ENCODE data around the gene WDR13. TPM values are rescaled to one million over a fixed set of nuclear protein-coding genes. Genes with fewer than 3 reads are reported as not detected.

Gene WDR13
- total RNA-seq, 1 experiment from 2014 or later = 28.0 TPM

DNA sequence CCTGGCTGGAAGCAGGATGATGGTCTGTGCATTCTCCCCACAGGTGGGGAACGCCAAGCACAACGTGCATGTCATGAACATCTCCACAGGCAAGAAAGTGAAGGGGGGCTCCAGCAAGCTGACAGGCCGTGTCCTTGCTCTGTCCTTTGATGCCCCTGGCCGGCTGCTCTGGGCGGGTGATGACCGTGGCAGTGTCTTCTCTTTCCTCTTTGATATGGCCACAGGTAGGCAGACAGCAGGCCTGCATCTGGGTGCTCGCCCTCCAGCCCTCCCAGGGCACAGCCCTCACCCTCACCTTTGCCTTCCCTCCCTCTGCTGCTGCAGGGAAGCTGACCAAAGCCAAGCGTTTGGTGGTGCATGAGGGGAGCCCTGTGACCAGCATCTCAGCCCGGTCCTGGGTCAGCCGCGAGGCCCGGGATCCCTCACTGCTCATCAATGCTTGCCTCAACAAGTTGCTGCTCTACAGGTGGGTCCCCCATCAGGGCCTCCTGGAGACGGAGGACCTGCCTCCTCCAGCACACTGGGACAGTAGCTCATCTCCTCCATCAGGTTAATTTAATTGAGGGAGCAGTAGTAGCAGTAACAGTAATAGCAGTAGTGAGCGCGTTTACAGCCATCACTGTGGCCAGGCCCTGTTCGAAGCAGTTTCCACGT is 4.6 kb downstream of the WDR13 start:
- Mint-ChIP-seq H3K36me3 (peaks cover 2% of the 10 kb centered on the region; the same call in 1 of the 2 replicates), H3K27ac (no peak overlapping the region), H3K9me3 (no peaks in the 10 kb centered on the region), H3K4me3 (no peak overlapping the region), H3K4me1 (peaks cover 13% of the 10 kb centered on the region), H3K27me3 (ENCODE audit: low read depth) (no peaks in the 10 kb centered on the region)
- ChIA-PET CTCF (no interaction called here), POLR2A (interaction anchor here (0.5 kb wide), 1 partner anchor 44 kb away, joined by 3 read pairs; no protein-coding TSS in a partner anchor)
- TF ChIP-seq, protein P1, sequence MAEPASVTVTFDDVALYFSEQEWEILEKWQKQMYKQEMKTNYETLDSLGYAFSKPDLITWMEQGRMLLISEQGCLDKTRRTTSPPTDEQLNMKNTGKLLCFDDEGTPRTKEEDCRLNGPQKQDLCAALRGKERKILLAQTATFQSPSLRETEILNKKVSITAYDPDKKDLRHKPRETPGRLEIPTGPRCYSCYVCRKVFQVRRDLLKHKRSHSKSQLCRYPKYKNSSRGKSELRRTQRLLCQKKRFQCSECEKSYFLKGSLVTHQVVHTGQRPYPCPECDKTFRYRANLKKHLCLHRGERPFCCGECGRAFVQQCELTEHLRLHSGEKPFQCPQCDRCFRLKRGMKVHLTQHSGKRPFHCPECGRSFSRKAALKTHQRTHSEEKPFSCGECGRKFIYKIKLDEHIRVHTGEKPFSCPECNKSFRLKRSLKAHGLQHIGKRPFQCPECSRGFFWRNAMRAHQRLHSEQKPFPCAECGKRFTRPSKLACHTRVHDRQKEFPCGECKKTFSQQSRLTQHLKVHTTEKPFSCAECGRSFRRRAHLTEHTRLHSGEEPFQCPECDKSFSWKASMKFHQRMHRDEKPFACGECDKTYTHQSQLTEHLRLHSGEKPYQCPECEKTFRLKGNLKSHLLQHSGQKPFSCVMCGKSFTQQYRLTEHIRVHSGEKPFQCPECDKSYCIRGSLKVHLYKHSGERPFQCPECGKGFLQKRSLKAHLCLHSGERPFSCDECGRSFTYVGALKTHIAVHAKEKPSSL (CRISPR knock-in tag; conservative IDR thresholded peaks at IDR 0.05) = no peak
- DNase-seq (ENCODE audit: low spot score) = no peak
- no peak for ATAC-seq

DNA sequence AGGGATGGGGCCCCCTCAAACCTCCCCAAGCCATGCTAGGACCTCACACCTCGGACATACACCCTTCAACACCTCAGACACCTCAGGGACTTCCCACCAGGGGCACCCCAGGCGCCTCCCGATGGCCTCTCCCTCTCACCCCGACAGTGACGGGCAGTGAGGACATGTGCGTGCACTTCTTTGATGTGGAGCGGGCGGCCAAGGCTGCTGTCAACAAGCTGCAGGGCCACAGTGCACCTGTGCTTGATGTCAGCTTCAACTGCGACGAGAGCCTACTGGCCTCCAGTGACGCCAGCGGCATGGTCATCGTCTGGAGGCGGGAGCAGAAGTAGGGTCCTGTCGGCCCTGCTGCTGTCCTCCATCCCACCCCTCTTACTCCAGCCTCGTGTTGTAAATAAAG is 7.4 kb downstream of the WDR13 start:
- no peak for ATAC-seq
- no peaks in the 10 kb centered on the region for H3K9me3 Mint-ChIP-seq
- CTCF ChIA-PET = interaction anchor here (1.0 kb wide), 1 partner anchor 16 kb away, joined by 3 read pairs; no protein-coding TSS in a partner anchor
- TF ChIP-seq, protein P2, sequence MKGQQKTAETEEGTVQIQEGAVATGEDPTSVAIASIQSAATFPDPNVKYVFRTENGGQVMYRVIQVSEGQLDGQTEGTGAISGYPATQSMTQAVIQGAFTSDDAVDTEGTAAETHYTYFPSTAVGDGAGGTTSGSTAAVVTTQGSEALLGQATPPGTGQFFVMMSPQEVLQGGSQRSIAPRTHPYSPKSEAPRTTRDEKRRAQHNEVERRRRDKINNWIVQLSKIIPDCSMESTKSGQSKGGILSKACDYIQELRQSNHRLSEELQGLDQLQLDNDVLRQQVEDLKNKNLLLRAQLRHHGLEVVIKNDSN (CRISPR knock-in tag; IDR thresholded peaks at IDR 0.05) = no peak
- TF ChIP-seq TEAD1 (CRISPR knock-in tag; IDR thresholded peaks at IDR 0.05) = no peak
- TF ChIP-seq, protein P3, sequence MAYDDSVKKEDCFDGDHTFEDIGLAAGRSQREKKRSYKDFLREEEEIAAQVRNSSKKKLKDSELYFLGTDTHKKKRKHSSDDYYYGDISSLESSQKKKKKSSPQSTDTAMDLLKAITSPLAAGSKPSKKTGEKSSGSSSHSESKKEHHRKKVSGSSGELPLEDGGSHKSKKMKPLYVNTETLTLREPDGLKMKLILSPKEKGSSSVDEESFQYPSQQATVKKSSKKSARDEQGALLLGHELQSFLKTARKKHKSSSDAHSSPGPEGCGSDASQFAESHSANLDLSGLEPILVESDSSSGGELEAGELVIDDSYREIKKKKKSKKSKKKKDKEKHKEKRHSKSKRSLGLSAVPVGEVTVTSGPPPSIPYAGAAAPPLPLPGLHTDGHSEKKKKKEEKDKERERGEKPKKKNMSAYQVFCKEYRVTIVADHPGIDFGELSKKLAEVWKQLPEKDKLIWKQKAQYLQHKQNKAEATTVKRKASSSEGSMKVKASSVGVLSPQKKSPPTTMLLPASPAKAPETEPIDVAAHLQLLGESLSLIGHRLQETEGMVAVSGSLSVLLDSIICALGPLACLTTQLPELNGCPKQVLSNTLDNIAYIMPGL (CRISPR knock-in tag; IDR thresholded peaks at IDR 0.05) = no peak
- TF ChIP-seq, protein P4, sequence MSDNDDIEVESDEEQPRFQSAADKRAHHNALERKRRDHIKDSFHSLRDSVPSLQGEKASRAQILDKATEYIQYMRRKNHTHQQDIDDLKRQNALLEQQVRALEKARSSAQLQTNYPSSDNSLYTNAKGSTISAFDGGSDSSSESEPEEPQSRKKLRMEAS (CRISPR knock-in tag; IDR thresholded peaks at IDR 0.05) = no peak
- no peak for DNase-seq (ENCODE audit: low spot score)
- peaks cover 2% of the 10 kb centered on the region; the same call in 1 of the 2 replicates for H3K36me3 Mint-ChIP-seq
- peaks cover 9% of the 10 kb centered on the region; the same call in 1 of the 2 replicates for H3K4me1 Mint-ChIP-seq
- H3K4me3 Mint-ChIP-seq = no peak overlapping the region
- no peaks in the 10 kb centered on the region for H3K27me3 Mint-ChIP-seq (ENCODE audit: low read depth)
- no peak overlapping the region for H3K27ac Mint-ChIP-seq
- POLR2A ChIA-PET = no interaction called here

DNA sequence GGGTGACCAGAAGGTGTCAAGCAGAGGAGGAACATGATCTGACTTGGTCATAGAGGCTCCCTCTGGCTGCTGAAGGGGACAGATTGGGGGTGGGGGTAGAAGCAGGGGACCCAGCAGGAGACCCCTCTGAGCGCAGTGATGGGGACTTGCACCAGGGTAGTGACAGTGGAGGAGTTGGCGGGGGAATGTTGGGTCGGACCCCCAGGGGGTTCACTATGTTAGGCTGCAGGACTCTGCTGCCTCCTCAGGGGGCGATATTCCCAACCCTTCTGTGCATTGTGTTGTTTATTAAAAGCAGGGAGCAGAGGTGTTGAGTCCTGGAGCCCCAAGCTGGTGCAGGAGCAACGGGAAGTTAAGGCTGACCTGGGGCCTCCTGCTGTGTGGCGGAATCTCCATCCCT is 8.8 kb downstream of the WDR13 start:
- Mint-ChIP-seq H3K4me1 (peaks cover 9% of the 10 kb centered on the region; the same call in 1 of the 2 replicates), H3K4me3 (no peak overlapping the region), H3K9me3 (no peaks in the 10 kb centered on the region), H3K27me3 (ENCODE audit: low read depth) (no peaks in the 10 kb centered on the region), H3K27ac (no peak overlapping the region), H3K36me3 (peaks cover 2% of the 10 kb centered on the region; the same call in 1 of the 2 replicates)
- peak; percentile 81 for ATAC-seq
- peak; percentile 32 for DNase-seq (ENCODE audit: low spot score)
- TF ChIP-seq ZNF396 (CRISPR knock-in tag; IDR thresholded peaks at IDR 0.05; ENCODE audit: borderline replicate concordance) (no peak), TEAD1 (CRISPR knock-in tag; IDR thresholded peaks at IDR 0.05) (no peak), NR3C1 (CRISPR knock-in tag; conservative IDR thresholded peaks at IDR 0.05; ENCODE audit: low read depth) (no peak)
- TF ChIP-seq, protein P5, sequence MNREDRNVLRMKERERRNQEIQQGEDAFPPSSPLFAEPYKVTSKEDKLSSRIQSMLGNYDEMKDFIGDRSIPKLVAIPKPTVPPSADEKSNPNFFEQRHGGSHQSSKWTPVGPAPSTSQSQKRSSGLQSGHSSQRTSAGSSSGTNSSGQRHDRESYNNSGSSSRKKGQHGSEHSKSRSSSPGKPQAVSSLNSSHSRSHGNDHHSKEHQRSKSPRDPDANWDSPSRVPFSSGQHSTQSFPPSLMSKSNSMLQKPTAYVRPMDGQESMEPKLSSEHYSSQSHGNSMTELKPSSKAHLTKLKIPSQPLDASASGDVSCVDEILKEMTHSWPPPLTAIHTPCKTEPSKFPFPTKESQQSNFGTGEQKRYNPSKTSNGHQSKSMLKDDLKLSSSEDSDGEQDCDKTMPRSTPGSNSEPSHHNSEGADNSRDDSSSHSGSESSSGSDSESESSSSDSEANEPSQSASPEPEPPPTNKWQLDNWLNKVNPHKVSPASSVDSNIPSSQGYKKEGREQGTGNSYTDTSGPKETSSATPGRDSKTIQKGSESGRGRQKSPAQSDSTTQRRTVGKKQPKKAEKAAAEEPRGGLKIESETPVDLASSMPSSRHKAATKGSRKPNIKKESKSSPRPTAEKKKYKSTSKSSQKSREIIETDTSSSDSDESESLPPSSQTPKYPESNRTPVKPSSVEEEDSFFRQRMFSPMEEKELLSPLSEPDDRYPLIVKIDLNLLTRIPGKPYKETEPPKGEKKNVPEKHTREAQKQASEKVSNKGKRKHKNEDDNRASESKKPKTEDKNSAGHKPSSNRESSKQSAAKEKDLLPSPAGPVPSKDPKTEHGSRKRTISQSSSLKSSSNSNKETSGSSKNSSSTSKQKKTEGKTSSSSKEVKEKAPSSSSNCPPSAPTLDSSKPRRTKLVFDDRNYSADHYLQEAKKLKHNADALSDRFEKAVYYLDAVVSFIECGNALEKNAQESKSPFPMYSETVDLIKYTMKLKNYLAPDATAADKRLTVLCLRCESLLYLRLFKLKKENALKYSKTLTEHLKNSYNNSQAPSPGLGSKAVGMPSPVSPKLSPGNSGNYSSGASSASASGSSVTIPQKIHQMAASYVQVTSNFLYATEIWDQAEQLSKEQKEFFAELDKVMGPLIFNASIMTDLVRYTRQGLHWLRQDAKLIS (CRISPR knock-in tag; IDR thresholded peaks at IDR 0.05; ENCODE audit: borderline replicate concordance) = no peak
- TF ChIP-seq, protein P6, sequence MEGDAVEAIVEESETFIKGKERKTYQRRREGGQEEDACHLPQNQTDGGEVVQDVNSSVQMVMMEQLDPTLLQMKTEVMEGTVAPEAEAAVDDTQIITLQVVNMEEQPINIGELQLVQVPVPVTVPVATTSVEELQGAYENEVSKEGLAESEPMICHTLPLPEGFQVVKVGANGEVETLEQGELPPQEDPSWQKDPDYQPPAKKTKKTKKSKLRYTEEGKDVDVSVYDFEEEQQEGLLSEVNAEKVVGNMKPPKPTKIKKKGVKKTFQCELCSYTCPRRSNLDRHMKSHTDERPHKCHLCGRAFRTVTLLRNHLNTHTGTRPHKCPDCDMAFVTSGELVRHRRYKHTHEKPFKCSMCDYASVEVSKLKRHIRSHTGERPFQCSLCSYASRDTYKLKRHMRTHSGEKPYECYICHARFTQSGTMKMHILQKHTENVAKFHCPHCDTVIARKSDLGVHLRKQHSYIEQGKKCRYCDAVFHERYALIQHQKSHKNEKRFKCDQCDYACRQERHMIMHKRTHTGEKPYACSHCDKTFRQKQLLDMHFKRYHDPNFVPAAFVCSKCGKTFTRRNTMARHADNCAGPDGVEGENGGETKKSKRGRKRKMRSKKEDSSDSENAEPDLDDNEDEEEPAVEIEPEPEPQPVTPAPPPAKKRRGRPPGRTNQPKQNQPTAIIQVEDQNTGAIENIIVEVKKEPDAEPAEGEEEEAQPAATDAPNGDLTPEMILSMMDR (IDR thresholded peaks at IDR 0.05) = 0 out of 2 replicates have a peak, but pooled peaks have one; percentile 17
- POLR2A ChIA-PET = no interaction called here
- CTCF ChIA-PET = interaction anchor here (0.5 to 1.6 kb wide), 5 partner anchors 8 to 59 kb away, joined by 3 to 6 read pairs (median 3); no protein-coding TSS in a partner anchor
